HepG2 (cell line): ENCODE measurements around the gene MCOLN3. TPM values are rescaled to one million over a fixed set of nuclear protein-coding genes. Genes with fewer than 3 reads are reported as not detected.

Experiments used
- ATAC-seq: fragments of 200-7000 bp; cut with Tn5 transposase; 3 replicates; pipeline ENCODE4 v1.9.1; 2020; ENCODE audit warnings: mild to moderate bottlenecking, moderate library complexity
- BruUV-seq: library from RNA; stranded (reverse); fragments of 400-500 nt; replicated peaks from 2 replicates; lab custom pipeline; 2021; lab: Mats Ljungman, UMichigan
- CTCF ChIA-PET: fragments of 300-600 bp; formaldehyde crosslinking; extraction: SDS; loops from one replicate; lab custom pipeline; 2021; ENCODE audit warnings: low total read pairs, inconsistent platforms, low intra/inter-chr PET ratio; lab: Yijun Ruan, JAX
- POLR2A ChIA-PET: fragments of 350-600 bp; sonication (Branson Sonifier 250); formaldehyde crosslinking; loops from one replicate; lab custom pipeline; 2020; ENCODE audit warnings: antibody characterized with exemption, inconsistent platforms; lab: Yijun Ruan, JAX
- DNase-seq: peaks from one replicate; pipeline ENCODE4 v3.0.0-alpha.2; 2015; ENCODE audit warnings: low spot score
- FAIRE-seq: peaks from 3 replicates; lab custom pipeline; 2011; peaks lifted over from hg19 to GRCh38; lab: Jason Lieb, UNC
- H2AFZ ChIP-seq: one replicate; pipeline ENCODE4 v1.6.1; 2011; ENCODE audit warnings: low read length, inconsistent platforms
- H3K27ac ChIP-seq: fragments of 300-600 bp; 3 replicates; pipeline ENCODE4 v1.8.0; 2011; ENCODE audit warnings: mixed run types, mild to moderate bottlenecking, mixed read lengths, low read length, inconsistent platforms; ENCODE audit not compliant: insufficient read depth; ENCODE audit errors: extremely low read length
- H3K27me3 ChIP-seq, 2 experiments: fragments of 200-600 bp in 1 of 2; 2 replicates in 1 of 2; 3 replicates in 1 of 2; pipeline versions ENCODE4 v1.6.0 to v1.8.0; 2011; ENCODE audit warnings: low read length in 2 of 2, mild to moderate bottlenecking in 2 of 2, moderate library complexity in 2 of 2, inconsistent platforms in 1 of 2; ENCODE audit not compliant: insufficient read depth in 2 of 2, control insufficient read depth in 1 of 2
- H3K36me3 ChIP-seq, 2 experiments: fragments of 200-600 bp in 1 of 2; replicated peaks in 1 of 2; 2 replicates in 1 of 2; 3 replicates in 1 of 2; pipeline versions ENCODE4 v1.5.1 to v1.8.0; 2011; ENCODE audit warnings: low read length in 2 of 2, inconsistent platforms in 1 of 2; ENCODE audit not compliant: insufficient read depth in 2 of 2, control insufficient read depth in 1 of 2
- H3K4me1 ChIP-seq: 2 replicates; pipeline ENCODE4 v1.5.1; 2012; ENCODE audit warnings: low read length, inconsistent platforms; ENCODE audit not compliant: insufficient read depth
- H3K4me2 ChIP-seq: 2 replicates; pipeline ENCODE4 v1.6.0; 2011; ENCODE audit warnings: low read depth, low read length, inconsistent platforms
- H3K4me3 ChIP-seq, 3 experiments: fragments of 200-600 bp in 1 of 3; sonication (generic), shearing (Covaris generic) in 1 of 3; replicated peaks in 1 of 3; 2 replicates each; pipeline ENCODE4 v1.5.1; 2011 to 2016; ENCODE audit warnings: low read length in 3 of 3, inconsistent platforms in 2 of 3, low read depth in 2 of 3, mild to moderate bottlenecking in 2 of 3, control low read depth in 1 of 3, mixed read lengths in 1 of 3; ENCODE audit not compliant: insufficient read depth in 1 of 3
- H3K79me2 ChIP-seq: one replicate; pipeline ENCODE4 v1.6.1; 2011; ENCODE audit warnings: low read length, inconsistent platforms; ENCODE audit not compliant: insufficient read depth
- H3K9ac ChIP-seq: 2 replicates; pipeline ENCODE4 v1.6.0; 2011; ENCODE audit warnings: mild to moderate bottlenecking, low read depth, low read length, inconsistent platforms; ENCODE audit not compliant: insufficient read depth
- H3K9me3 ChIP-seq: 2 replicates; pipeline ENCODE4 v1.5.1; 2012; ENCODE audit warnings: mild to moderate bottlenecking, low read length
- H4K20me1 ChIP-seq: 2 replicates; pipeline ENCODE4 v1.6.0; 2011; ENCODE audit warnings: inconsistent platforms, mild to moderate bottlenecking, low read length, moderate library complexity; ENCODE audit not compliant: insufficient read depth
- CEBPB ChIP-seq: IDR thresholded peaks from 2 replicates; pipeline ENCODE4 v1.6.1; 2011; ENCODE audit warnings: low read depth, low read length, improper control_type of control experiment, borderline replicate concordance
- FOXC1 ChIP-seq: sonication (generic); formaldehyde crosslinking; IDR thresholded peaks from 2 replicates; pipeline ENCODE4 v1.8.0; 2022; ENCODE audit warnings: mild to moderate bottlenecking, missing genetic modification reagents, borderline replicate concordance
- ISL2 ChIP-seq: sonication (generic); formaldehyde crosslinking; IDR thresholded peaks from 2 replicates; pipeline ENCODE4 v1.5.0; 2020; ENCODE audit warnings: missing genetic modification reagents
- JARID2 ChIP-seq: sonication (generic); formaldehyde crosslinking; IDR thresholded peaks from 2 replicates; pipeline ENCODE4 v1.8.1; 2023; ENCODE audit warnings: missing genetic modification reagents, inconsistent platforms; ENCODE audit not compliant: insufficient replicate concordance
- MZF1 ChIP-seq: sonication (generic); formaldehyde crosslinking; IDR thresholded peaks from 2 replicates; pipeline ENCODE4 v1.8.1; 2023; ENCODE audit warnings: mild to moderate bottlenecking, missing genetic modification reagents, borderline replicate concordance
- NCOA1 ChIP-seq: sonication (generic); formaldehyde crosslinking; IDR thresholded peaks from 2 replicates; pipeline ENCODE4 v1.9.0; 2021; ENCODE audit warnings: missing genetic modification reagents
- SOX13 ChIP-seq, 3 experiments: fragments of 450-650 bp in 1 of 3; sonication (generic) in 1 of 3; formaldehyde crosslinking in 1 of 3; IDR thresholded peaks in 2 of 3; conservative IDR thresholded peaks in 1 of 3; 2 replicates each; pipeline versions ENCODE4 v1.5.0 to v1.6.1; 2016 to 2020; ENCODE audit warnings: antibody characterized with exemption in 1 of 3, mild to moderate bottlenecking in 1 of 3, missing compliant biosample characterization in 1 of 3, missing genetic modification reagents in 1 of 3, moderate library complexity in 1 of 3
- SP4 ChIP-seq: sonication (generic); formaldehyde crosslinking; IDR thresholded peaks from 2 replicates; pipeline ENCODE4 v1.8.1; 2023; ENCODE audit warnings: mild to moderate bottlenecking, missing genetic modification reagents
- SRSF4 ChIP-seq: fragments of 200-400 bp; formaldehyde crosslinking; IDR thresholded peaks from one replicate; pipeline ENCODE4 v1.6.1; 2018; ENCODE audit warnings: mild to moderate bottlenecking, low read depth, low read length, moderate library complexity; ENCODE audit not compliant: poor library complexity, severe bottlenecking
- TBX2 ChIP-seq: sonication (generic); formaldehyde crosslinking; IDR thresholded peaks from 2 replicates; pipeline ENCODE4 v1.5.0; 2020; ENCODE audit warnings: missing genetic modification reagents, mild to moderate bottlenecking, borderline replicate concordance
- ZNF451 ChIP-seq: sonication (generic); formaldehyde crosslinking; IDR thresholded peaks from 2 replicates; pipeline ENCODE4 v1.5.0; 2020; ENCODE audit warnings: mild to moderate bottlenecking, missing genetic modification reagents
- ZNF460 ChIP-seq: sonication (generic); formaldehyde crosslinking; IDR thresholded peaks from 2 replicates; pipeline ENCODE4 v1.5.1; 2020; ENCODE audit warnings: missing genetic modification reagents, mild to moderate bottlenecking, borderline replicate concordance
- ZNF598 ChIP-seq: sonication (generic); formaldehyde crosslinking; IDR thresholded peaks from 2 replicates; pipeline ENCODE4 v1.5.1; 2020; ENCODE audit warnings: mild to moderate bottlenecking, missing genetic modification reagents, borderline replicate concordance
- ZNF720 ChIP-seq: sonication (generic); formaldehyde crosslinking; IDR thresholded peaks from 2 replicates; pipeline ENCODE4 v1.4.0; 2020; ENCODE audit warnings: missing genetic modification reagents
- WGBS: methylation state at CpG from one replicate; pipeline ENCODE4 v1.1.6; 2017; ENCODE audit warnings: low lambda C conversion rate; 5-methylcytosine and 5-hydroxymethylcytosine counted together
- in situ Hi-C: cut with HindIII; loops from 2 replicates; pipeline ENCODE4 v1.10.0; 2017; ENCODE audit warnings: low pct_unique_long_range_greater_than_20kb; ENCODE audit not compliant: extremely low pct_ligation_motif_present
- intact Hi-C: fragments of 100-400 bp; cut with micrococcal nuclease; formaldehyde crosslinking; loops from one replicate; pipeline ENCODE4 v1.10.0; 2022; ENCODE audit not compliant: unreplicated experiment
- polyA plus RNA-seq, 8 experiments: library from polyadenylated mRNA; depleted of rRNA in 3 of 8; stranded (reverse) in 7 of 8; unstranded in 1 of 8; fragments of >200 nt; fragmentation: Illumina TruSeq in 4 of 8; extraction: Trizol in 4 of 8; gene quantifications; 2 replicates each; pipeline versions ENCODE4 v1.2.1 to v1.2.3, GENCODE V29; 2011 to 2016; ENCODE audit warnings: low read depth in 4 of 8, missing spikeins in 1 of 8, mixed read lengths in 1 of 8; ENCODE audit not compliant: insufficient read depth in 1 of 8
- total RNA-seq, 5 experiments: library from RNA; depleted of rRNA; stranded (reverse); fragments of >200 nt; fragmentation: Illumina TruSeq; extraction: Trizol; gene quantifications; 2 replicates each; pipeline ENCODE4 v1.2.3, GENCODE V29; 2016; ENCODE audit warnings: low read depth in 1 of 5
- TF ChIP-seq, protein P1 (sequence below): sonication (generic); IDR thresholded peaks from 2 replicates; pipeline ENCODE4 v1.6.1; 2016; ENCODE audit warnings: low read depth, borderline replicate concordance
- TF ChIP-seq, protein P2 (sequence below): sonication (generic); formaldehyde crosslinking; IDR thresholded peaks from 2 replicates; pipeline ENCODE4 v1.4.0; 2020; ENCODE audit warnings: missing genetic modification reagents

Gene MCOLN3
- total and polyA plus RNA-seq, 2 of the 13 experiments (the other 11 are each of a cell fraction or from before 2014, with no cell fraction given), result 0.04 TPM

DNA sequence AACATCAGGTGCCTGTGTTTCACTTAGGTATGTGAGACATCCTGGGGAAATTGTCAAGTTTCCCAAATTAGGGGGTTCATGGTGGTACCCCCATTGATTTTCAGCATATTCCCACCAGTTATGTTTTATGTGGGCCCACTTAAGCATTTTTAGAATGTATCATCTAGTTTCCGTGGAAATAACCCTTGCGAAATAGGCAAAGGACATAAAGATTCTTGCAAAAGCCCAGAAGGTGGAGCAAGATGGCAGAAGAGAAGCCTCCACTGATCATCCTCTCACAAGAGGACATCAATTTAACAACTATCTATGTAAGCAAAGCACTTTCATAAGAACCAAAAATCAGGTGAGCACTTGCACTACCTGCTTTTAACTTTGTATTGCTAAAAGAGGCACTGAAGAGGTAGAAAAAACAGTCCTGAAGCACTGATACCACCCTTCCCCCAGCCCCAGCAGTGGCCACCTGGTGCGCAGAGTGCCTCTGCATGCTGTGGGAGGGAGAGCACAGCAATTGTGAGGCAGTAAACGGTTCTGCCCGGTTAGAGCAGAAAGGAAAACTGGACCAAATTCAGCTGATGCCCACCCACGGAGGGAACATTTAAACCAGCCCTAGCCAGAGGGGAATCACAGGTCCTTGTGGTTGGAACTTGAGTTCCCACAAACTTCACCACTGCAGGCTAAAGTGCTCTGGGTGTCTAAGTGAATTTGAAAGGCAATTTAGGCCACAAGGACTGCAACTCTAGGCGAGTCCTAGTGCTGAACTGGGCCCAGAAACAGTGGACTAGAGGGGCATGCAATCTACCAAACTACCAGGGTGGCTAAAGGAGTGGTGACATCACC is 74.6 kb downstream of the MCOLN3 start:
- 54% methylated on average over 6 of the region's 7 CpGs for WGBS
- DNase-seq, result no peak
- POLR2A ChIA-PET, result no interaction called here
- no peak overlapping the region for H3K4me2 ChIP-seq
- no peaks in the 10 kb centered on the region for H3K9me3 ChIP-seq
- no peaks in the 10 kb centered on the region for H3K4me1 ChIP-seq
- no peaks in the 10 kb centered on the region for H3K36me3 ChIP-seq
- ATAC-seq, result no peak
- no peaks in the 10 kb centered on the region for H3K27me3 ChIP-seq
- H3K9ac ChIP-seq, result no peak overlapping the region
- no peak for FAIRE-seq
- H3K79me2 ChIP-seq, result no peaks in the 10 kb centered on the region
- TF ChIP-seq, protein P1, sequence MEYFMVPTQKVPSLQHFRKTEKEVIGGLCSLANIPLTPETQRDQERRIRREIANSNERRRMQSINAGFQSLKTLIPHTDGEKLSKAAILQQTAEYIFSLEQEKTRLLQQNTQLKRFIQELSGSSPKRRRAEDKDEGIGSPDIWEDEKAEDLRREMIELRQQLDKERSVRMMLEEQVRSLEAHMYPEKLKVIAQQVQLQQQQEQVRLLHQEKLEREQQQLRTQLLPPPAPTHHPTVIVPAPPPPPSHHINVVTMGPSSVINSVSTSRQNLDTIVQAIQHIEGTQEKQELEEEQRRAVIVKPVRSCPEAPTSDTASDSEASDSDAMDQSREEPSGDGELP, result no peak
- peak; percentile 52; the same call in 1 of the 2 replicates for TF ChIP-seq CEBPB
- TF ChIP-seq FOXC1, result no peak
- TF ChIP-seq, protein P2, sequence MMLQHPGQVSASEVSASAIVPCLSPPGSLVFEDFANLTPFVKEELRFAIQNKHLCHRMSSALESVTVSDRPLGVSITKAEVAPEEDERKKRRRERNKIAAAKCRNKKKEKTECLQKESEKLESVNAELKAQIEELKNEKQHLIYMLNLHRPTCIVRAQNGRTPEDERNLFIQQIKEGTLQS (CRISPR knock-in tag), result no peak
- TF ChIP-seq, all 625 proteins: peak for 1
- CTCF ChIA-PET, result no interaction called here
- H3K27ac ChIP-seq, result no peak overlapping the region
- BruUV-seq, result no TSS peak
- in situ Hi-C loops, result no loop called here
- H4K20me1 ChIP-seq, result no peaks in the 10 kb centered on the region
- H3K4me3 ChIP-seq, result no peak overlapping the region
- no peak overlapping the region for H2AFZ ChIP-seq
- intact Hi-C loops, result no loop called here

DNA sequence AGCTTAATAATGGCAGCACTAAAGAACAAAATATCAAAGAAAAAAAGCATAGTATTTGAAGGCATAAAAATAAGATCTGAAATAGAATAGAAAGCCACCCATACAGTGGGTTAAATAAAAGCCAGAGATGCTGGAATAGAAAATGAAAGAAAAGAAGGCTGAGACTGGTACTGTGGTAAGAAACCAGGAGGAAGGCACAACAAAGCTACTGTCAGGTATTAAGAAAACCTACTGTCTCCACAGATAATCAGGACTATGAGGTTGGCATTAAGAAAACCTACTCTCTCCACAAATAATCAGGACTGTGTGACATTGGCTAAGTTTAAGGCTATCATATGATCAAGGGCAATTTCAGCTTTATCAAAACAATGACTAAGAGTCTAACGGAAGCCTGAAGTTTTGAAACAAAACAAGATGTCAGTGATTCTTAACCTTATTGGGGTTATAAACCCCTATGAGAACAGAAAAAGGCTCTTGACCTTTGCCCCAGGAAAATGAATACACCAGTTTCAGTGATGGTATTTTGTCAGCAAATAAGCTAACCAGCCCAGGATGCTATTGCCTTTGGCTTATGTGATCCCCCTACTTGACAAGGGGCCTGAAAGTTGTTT is 75.8 kb downstream of the MCOLN3 start:
- Histone ChIP-seq H4K20me1 (no peaks in the 10 kb centered on the region), H3K4me3 (no peak overlapping the region), H3K79me2 (no peaks in the 10 kb centered on the region), H3K4me1 (no peaks in the 10 kb centered on the region), H3K27me3 (no peaks in the 10 kb centered on the region), H3K27ac (no peak overlapping the region), H3K9ac (no peak overlapping the region), H3K36me3 (no peaks in the 10 kb centered on the region), H3K4me2 (no peak overlapping the region), H3K9me3 (no peaks in the 10 kb centered on the region), H2AFZ (no peak overlapping the region)
- no peak for DNase-seq
- no peak for ATAC-seq
- no peak for FAIRE-seq
- intact Hi-C loops, result no loop called here
- POLR2A ChIA-PET, result no interaction called here
- CTCF ChIA-PET, result no interaction called here
- BruUV-seq, result no TSS peak
- in situ Hi-C loops, result no loop called here
- 0% methylated on average over 1 of the region's 1 CpG for WGBS
- TF ChIP-seq SRSF4 (no peak), MZF1 (CRISPR knock-in tag) (no peak), TBX2 (CRISPR knock-in tag) (no peak), ZNF720 (CRISPR knock-in tag) (no peak), ZNF598 (CRISPR knock-in tag) (no peak), SP4 (CRISPR knock-in tag) (no peak), NCOA1 (no peak), ZNF451 (CRISPR knock-in tag) (no peak), ZNF460 (CRISPR knock-in tag) (no peak), JARID2 (no peak), ISL2 (CRISPR knock-in tag) (no peak), SOX13 (IDR thresholded peaks at IDR 0.05) (no peak), SOX13 (CRISPR knock-in tag; conservative IDR thresholded peaks at IDR 0.05 in 1 of 2, IDR thresholded peaks at IDR 0.05 in 1 of 2) (no peak)
